Measurements from ENCODE around the gene MMP7. TPM values are rescaled to one million over a fixed set of nuclear protein-coding genes. Genes with fewer than 3 reads are reported as not detected.

MMP7 gene
- total RNA-seq: 1 to 10 TPM in 1 of 2 donors, not detected in 1; 1.4 TPM
- polyA plus RNA-seq: 1 to 10 TPM in 1 of 2 donors, under 1 TPM in 1; 0.99 to 1.8 TPM

GRCh38 chr11:102530558-102530957, at the start of gene MMP7:
MMP7 (minus strand) TSS chr11:102530747; CDS start chr11:102530700, 47 bp downstream.
- no peaks in the 10 kb centered on the region for H3K9me3 ChIP-seq (ENCODE audit: control insufficient read depth in 4 of 4, low read length in 3 of 4)
- WGBS: 65% methylated on average over 8 of the region's 8 CpGs
- no peak for TF ChIP-seq YY1 (IDR thresholded peaks at IDR 0.05)
- no peak within 1 kb of the TSS for H3K4me3 ChIP-seq (ENCODE audit: low read depth in 1 of 3, low read length in 3 of 3)
- H3K4me1 ChIP-seq (ENCODE audit: control insufficient read depth in 4 of 4, insufficient read depth in 4 of 4, low read length in 3 of 4): no peaks in the 10 kb centered on the region
- no peak within 1 kb of the TSS for H3K27ac ChIP-seq (ENCODE audit: low read depth in 1 of 2, low read length in 2 of 2)
- H3K9ac ChIP-seq (ENCODE audit: low read depth in 1 of 2, low read length in 2 of 2): no peak within 1 kb of the TSS
- no peak for DNase-seq (ENCODE audit: low spot score)
- no peaks in the 10 kb centered on the region for H3K36me3 ChIP-seq (ENCODE audit: control insufficient read depth in 4 of 4, insufficient read depth in 3 of 4, low read depth in 1 of 4, low read length in 3 of 4)
- peaks cover 0 to 3% (median 0%) of the 10 kb centered on the region in 4 donors for H3K27me3 ChIP-seq (ENCODE audit: control insufficient read depth in 4 of 4, insufficient read depth in 4 of 4, low read length in 3 of 4)

GRCh38 chr11:102577723-102578122, 47.2 kb upstream of the MMP7 start:
- no peaks in the 10 kb centered on the region for H3K4me1 ChIP-seq (ENCODE audit: control insufficient read depth in 4 of 4, insufficient read depth in 4 of 4, low read length in 3 of 4)
- no peak for DNase-seq (ENCODE audit: low spot score)
- no peaks in the 10 kb centered on the region for H3K36me3 ChIP-seq (ENCODE audit: control insufficient read depth in 4 of 4, insufficient read depth in 3 of 4, low read depth in 1 of 4, low read length in 3 of 4)
- no peak overlapping the region for H3K27ac ChIP-seq (ENCODE audit: low read depth in 1 of 2, low read length in 2 of 2)
- WGBS: 81% methylated on average over 2 of the region's 2 CpGs
- no peak overlapping the region for H3K4me3 ChIP-seq (ENCODE audit: low read depth in 1 of 3, low read length in 3 of 3)
- TF ChIP-seq TAF1 (conservative IDR thresholded peaks at IDR 0.05) (no peak), YY1 (IDR thresholded peaks at IDR 0.05) (no peak), REST (IDR thresholded peaks at IDR 0.05) (no peak), ZBTB33 (IDR thresholded peaks at IDR 0.05) (no peak), RAD21 (IDR thresholded peaks at IDR 0.05) (no peak), SP1 (IDR thresholded peaks at IDR 0.05) (no peak), MAX (IDR thresholded peaks at IDR 0.05) (no peak), JUND (IDR thresholded peaks at IDR 0.05) (no peak), FOXA1 (IDR thresholded peaks at IDR 0.05) (no peak), HNF4A (conservative IDR thresholded peaks at IDR 0.05) (no peak), EGR1 (IDR thresholded peaks at IDR 0.05; ENCODE audit: low read depth in 2 of 2) (no peak), NR2F2 (IDR thresholded peaks at IDR 0.05) (no peak), ATF3 (IDR thresholded peaks at IDR 0.05) (no peak), FOXA2 (IDR thresholded peaks at IDR 0.05) (no peak), GABPA (IDR thresholded peaks at IDR 0.05 in 1 of 2, conservative IDR thresholded peaks at IDR 0.05 in 1 of 2) (no peak)
- H3K27me3 ChIP-seq (ENCODE audit: control insufficient read depth in 4 of 4, insufficient read depth in 4 of 4, low read length in 3 of 4): no peaks in the 10 kb centered on the region
- no peaks in the 10 kb centered on the region for H3K9me3 ChIP-seq (ENCODE audit: control insufficient read depth in 4 of 4, low read length in 3 of 4)
- no peak overlapping the region for H3K9ac ChIP-seq (ENCODE audit: low read depth in 1 of 2, low read length in 2 of 2)
